H4 (cell line): ENCODE data around the gene EPB41L4B. TPM values are rescaled to one million over a fixed set of nuclear protein-coding genes. Genes with fewer than 3 reads are reported as not detected.
"Not testable (repeated sequence)": the region's sequence is repeated elsewhere in the genome, so short reads cannot be mapped to it uniquely, and the experiment has no call there.

Experiments used
- DNase-seq: peaks from one replicate; pipeline ENCODE4 v3.0.0-alpha.2; 2015; ENCODE audit warnings: low spot score
- total RNA-seq: library from RNA; depleted of rRNA; stranded (reverse); fragments of >200 nt; shearing (Covaris generic); gene quantifications from 2 replicates; pipeline ENCODE4 v1.2.3, GENCODE V29; 2014

EPB41L4B gene
- total RNA-seq, 1 experiment from 2014 or later = 3.5 TPM

GRCh38 chr9:109244179-109245132 is 76.4 kb downstream of the EPB41L4B start:
- DNase-seq = peak; percentile 51

- no peak for DNase-seq
These were observed 78.1 kb downstream of the EPB41L4B start for GRCh38 chr9:109242741-109243140.

DNA sequence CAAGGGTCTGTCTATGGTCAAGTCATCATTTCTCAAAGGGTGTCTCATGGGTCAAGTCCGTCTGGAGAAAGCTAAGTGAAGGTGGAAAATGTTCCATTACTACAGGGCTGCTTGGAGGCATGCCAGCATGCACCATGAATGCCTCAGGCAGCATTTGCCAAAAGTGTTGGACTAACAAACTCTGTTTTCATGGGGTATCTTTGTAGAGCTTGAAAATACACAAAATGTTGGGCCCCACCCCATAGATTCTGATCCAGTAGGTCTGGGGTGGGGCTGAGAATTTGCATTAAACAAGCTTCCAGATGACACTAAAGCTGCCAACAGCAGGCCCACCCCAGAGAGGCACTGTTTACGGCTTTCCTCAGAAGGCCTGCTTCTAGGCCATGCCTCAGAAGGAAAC is 78.8 kb downstream of the EPB41L4B start:
- no peak for DNase-seq

- no peak for DNase-seq
These were observed 79.7 kb downstream of the EPB41L4B start for GRCh38 chr9:109241207-109241606.

DNA sequence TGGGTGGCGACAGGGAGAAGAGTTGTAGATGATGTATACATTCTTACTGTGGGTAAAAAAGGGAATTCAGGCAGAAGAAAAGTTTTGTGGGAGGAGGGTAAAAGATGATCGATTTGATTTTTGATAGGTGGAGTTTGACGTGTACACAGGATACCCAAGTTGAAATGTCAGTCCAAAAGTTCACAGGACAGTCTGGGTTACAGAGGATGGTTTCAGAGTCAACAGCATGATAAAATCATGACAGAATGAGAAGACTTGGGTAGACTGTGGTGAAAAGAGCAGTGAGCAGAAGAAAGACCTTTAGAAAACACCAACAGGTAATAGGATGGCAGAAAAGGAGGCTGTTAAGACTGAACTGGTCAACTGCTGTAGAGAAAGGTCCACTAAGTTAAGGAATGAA is 81.6 kb downstream of the EPB41L4B start:
- no peak for DNase-seq

GRCh38 chr9:109238655-109239054 is 82.2 kb downstream of the EPB41L4B start:
- peak; percentile 13 for DNase-seq

- no peak for DNase-seq
These were observed 82.7 kb downstream of the EPB41L4B start for GRCh38 chr9:109238125-109238524.

DNA sequence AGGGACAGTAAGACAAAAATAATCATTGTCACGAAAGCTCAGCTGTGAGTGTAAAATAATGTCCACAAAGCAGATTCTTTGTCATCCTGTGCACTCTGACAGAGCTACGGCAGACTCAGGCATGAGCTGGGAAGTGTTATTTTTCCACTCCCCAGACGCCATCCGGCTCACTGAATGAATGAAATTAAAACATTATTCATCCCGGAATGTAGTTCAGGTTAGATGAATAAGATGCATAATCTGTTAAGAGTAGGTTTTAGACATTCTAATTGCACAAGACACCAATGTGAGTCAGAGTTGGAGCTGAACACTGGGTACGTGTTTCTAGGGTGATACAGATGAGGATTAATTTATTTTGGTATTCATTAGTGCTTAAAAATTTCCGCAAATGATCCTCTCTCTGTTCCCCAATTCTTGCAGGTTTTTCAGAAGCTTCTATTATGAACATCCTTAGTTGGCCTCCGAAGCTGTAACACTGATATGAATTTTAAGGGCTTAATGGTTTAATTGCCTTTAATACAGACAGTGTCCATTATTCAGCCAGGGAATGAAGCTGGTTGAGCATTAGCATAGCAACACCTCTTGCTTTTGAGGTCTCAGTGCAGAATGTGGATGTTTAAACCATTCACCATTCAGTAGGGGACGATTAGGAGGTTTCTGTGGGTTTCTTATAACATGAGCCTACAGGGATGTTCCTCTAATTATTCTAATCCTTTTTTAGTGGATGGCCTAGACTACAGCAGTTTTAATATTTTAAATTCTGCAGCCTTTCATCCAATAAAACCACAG is 88.2 kb downstream of the EPB41L4B start:
- DNase-seq = peak; percentile 8

- DNase-seq = no peak
These were observed 89.3 kb downstream of the EPB41L4B start for GRCh38 chr9:109231593-109231992.

GRCh38 chr9:109230277-109230676 is 90.6 kb downstream of the EPB41L4B start:
- no peak for DNase-seq

DNA sequence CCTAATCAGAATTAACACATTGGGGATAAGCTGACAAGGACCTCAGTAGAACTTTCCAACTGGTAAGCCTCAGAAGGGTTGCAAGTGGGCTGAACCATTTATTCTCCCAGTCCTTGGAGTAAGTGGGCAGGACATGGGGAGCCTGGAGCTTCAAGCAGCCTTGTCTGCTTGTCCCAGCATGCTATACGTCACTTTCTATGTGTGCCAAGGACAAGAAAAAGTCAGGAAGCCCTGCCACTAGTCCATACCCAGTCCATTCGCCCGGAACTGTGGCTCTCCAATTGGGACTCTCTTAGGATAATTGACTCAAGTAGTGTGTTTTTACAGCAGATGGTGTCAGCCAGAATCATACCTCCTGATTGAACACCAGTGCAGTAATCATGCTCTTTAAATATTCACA is 91.2 kb downstream of the EPB41L4B start:
- DNase-seq = no peak

DNA sequence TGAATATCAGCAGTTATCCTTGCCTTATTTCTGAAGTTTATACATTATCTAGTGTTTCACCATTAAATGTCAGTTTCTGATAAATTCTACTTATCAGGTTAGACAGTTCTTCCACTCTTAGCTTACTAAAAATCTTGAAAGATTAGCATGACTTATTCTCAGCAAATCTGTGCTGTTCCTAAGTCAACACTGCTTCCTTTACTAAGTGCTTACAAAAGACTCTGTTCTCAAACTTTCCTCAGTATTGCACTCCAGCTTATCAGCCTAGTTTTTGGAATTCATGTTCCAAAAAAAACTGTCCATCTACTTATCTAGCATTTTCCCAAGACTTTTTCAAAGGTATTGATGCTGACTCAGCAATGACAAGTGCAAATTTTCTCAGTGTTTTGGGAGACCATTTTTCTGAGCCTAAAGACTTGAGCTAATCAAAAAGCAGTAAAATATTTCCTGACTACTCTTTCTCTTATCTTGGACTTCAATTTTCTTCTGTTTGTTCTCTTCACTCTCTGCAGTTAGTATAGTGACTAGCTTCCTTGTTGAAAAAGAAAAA is 92.7 kb downstream of the EPB41L4B start:
- no peak for DNase-seq

DNA sequence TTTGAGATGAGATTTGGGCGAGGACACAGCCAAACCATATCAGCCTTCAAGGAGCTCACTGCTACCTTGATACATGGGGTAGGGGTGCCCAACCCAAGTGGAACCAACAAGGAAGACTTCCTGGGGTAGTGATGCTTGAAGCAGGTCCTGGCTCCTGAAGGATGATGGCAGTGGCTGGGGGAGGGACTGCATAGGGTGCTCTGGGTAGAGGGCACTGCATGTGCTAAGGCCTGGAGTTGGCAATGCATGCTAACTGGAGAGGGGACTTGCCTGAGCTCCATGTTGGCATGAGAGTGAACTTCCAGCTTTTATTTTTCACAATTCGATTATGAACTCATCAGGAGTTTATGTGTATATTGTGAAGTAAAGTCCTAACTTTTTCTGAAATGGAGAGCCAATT is 95.2 kb downstream of the EPB41L4B start:
- DNase-seq = no peak

DNA sequence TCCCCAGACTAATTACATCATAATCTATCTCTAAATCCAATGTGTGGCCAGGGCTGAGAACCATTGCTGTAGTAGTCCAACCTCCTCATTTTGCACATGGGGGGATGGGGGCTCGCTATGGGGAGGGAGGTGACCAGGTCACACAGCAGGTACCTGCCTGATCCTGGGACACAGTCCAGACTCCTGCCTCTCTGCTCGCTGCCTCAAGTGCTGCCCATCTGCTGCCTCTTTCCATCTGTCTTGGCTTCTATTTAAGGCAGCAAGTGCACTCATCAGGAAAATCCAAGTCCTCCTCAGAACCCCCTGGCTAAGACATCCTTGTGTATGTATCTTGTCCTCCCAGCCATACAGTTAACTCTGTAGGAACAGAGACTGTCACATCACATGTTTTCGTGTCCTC is 96.1 kb downstream of the EPB41L4B start:
- DNase-seq = no peak

GRCh38 chr9:109218242-109218641 is 102.6 kb downstream of the EPB41L4B start:
- DNase-seq = not testable (repeated sequence)

DNA sequence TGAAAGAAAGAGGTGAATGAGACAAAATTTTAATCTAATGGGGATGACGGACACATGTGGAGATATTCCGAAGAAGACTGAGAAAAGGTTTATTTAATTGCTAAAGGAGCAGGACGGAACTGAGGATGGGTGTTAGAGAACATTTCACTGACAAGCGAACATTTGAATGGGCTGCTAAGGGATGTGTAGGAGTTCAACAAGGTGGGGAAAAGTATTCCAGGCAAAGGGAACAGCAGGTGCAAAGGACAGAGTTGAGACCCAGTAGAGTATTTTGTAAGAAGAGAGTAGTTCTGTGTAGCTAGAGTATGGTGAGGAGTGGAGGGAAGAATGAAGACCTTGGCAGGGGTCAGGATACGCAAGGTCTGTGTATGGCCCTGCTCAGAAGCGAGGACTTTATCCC is 106.4 kb downstream of the EPB41L4B start:
- DNase-seq = no peak

GRCh38 chr9:109213285-109214121 is 107.4 kb downstream of the EPB41L4B start:
- DNase-seq = no peak

- no peak for DNase-seq
These were observed 108.1 kb downstream of the EPB41L4B start for GRCh38 chr9:109212768-109213167.

DNA sequence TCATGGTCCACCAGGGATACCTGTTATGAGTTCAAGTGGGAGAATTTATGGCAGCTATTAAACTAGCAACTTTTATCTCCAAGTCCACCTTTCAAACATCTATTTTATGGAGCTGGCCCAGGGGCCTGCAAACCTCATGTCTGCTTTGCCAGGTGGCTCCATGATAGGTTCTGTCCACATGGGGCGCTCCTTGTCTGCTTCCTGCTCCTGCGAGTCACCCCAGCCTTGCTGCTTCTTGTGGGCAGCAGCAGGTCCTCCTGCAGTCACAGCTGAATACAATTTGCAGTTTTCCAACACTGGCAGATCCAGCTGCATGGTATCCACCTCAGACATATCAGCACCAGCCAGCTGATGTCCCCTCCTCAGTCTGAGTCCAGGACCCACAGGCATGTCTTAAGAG is 114.2 kb downstream of the EPB41L4B start:
- DNase-seq = no peak

- DNase-seq = no peak
These were observed 115.3 kb downstream of the EPB41L4B start for GRCh38 chr9:109205526-109205925.

GRCh38 chr9:109203761-109204360 is 117.0 kb downstream of the EPB41L4B start:
- no peak for DNase-seq
